Measurements from ENCODE around the gene TRIM66.

DNA sequence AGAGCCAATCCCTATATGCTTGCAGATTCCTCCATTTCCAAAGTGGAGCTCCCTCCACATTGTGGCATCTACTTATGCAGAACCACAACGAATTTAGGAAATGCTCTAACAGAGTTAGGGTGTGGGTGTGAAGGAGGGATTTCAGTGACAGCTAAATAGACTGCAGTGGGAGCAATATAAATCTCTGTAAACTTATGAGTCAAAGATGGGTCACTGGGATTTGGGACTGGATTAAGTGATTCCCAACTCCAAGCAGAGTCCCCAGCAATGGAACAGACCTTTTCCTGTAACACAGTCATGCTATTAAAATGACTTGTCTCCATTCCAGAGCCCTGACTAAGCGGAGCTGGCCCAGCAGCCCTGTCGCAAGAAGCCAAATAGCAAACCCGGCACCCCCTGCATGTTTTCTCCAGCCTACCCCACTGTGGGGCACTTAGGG lies 36.8 kb upstream of the TRIM66 start:
- TF ChIP-seq, protein P1, sequence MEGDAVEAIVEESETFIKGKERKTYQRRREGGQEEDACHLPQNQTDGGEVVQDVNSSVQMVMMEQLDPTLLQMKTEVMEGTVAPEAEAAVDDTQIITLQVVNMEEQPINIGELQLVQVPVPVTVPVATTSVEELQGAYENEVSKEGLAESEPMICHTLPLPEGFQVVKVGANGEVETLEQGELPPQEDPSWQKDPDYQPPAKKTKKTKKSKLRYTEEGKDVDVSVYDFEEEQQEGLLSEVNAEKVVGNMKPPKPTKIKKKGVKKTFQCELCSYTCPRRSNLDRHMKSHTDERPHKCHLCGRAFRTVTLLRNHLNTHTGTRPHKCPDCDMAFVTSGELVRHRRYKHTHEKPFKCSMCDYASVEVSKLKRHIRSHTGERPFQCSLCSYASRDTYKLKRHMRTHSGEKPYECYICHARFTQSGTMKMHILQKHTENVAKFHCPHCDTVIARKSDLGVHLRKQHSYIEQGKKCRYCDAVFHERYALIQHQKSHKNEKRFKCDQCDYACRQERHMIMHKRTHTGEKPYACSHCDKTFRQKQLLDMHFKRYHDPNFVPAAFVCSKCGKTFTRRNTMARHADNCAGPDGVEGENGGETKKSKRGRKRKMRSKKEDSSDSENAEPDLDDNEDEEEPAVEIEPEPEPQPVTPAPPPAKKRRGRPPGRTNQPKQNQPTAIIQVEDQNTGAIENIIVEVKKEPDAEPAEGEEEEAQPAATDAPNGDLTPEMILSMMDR (IDR thresholded peaks at IDR 0.05; ENCODE audit: insufficient read depth, low read length), result no peak
- TF ChIP-seq GABPA (IDR thresholded peaks at IDR 0.05; ENCODE audit: low read depth), result no peak
- no peak for TF ChIP-seq POLR2AphosphoS5 (IDR thresholded peaks at IDR 0.05; ENCODE audit: low read depth)
- TF ChIP-seq, protein P2, sequence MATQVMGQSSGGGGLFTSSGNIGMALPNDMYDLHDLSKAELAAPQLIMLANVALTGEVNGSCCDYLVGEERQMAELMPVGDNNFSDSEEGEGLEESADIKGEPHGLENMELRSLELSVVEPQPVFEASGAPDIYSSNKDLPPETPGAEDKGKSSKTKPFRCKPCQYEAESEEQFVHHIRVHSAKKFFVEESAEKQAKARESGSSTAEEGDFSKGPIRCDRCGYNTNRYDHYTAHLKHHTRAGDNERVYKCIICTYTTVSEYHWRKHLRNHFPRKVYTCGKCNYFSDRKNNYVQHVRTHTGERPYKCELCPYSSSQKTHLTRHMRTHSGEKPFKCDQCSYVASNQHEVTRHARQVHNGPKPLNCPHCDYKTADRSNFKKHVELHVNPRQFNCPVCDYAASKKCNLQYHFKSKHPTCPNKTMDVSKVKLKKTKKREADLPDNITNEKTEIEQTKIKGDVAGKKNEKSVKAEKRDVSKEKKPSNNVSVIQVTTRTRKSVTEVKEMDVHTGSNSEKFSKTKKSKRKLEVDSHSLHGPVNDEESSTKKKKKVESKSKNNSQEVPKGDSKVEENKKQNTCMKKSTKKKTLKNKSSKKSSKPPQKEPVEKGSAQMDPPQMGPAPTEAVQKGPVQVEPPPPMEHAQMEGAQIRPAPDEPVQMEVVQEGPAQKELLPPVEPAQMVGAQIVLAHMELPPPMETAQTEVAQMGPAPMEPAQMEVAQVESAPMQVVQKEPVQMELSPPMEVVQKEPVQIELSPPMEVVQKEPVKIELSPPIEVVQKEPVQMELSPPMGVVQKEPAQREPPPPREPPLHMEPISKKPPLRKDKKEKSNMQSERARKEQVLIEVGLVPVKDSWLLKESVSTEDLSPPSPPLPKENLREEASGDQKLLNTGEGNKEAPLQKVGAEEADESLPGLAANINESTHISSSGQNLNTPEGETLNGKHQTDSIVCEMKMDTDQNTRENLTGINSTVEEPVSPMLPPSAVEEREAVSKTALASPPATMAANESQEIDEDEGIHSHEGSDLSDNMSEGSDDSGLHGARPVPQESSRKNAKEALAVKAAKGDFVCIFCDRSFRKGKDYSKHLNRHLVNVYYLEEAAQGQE (IDR thresholded peaks at IDR 0.05; ENCODE audit: insufficient replicate concordance, low read depth), result no peak
- no peak for TF ChIP-seq SPI1 (IDR thresholded peaks at IDR 0.05; ENCODE audit: borderline replicate concordance, low read depth)

All from HL-60 (cell line).